ENCODE measurements around the gene HLCS.
A peak's percentile ranks its signal among the peaks of the same experiment; 100 is the strongest.

HLCS gene

GRCh38 chr21:36776981-36777617 lies 189.4 kb downstream of the HLCS start:
- DNase-seq (ENCODE audit: low spot score), result no peak

GRCh38 chr21:36773995-36774394 lies 192.5 kb downstream of the HLCS start:
- DNase-seq (ENCODE audit: low spot score), result no peak

- peak; percentile 18 for DNase-seq (ENCODE audit: low spot score)
Measured at GRCh38 chr21:36773117-36773516, 193.4 kb downstream of the HLCS start.

- DNase-seq (ENCODE audit: low spot score), result no peak
Measured at GRCh38 chr21:36769051-36769839, 197.2 kb downstream of the HLCS start.

- no peak for DNase-seq (ENCODE audit: low spot score)
Measured at GRCh38 chr21:36768496-36768895, 198.0 kb downstream of the HLCS start.

- DNase-seq (ENCODE audit: low spot score), result no peak
Measured at GRCh38 chr21:36767096-36767495, 199.4 kb downstream of the HLCS start.

GRCh38 chr21:36766511-36766910 lies 200.0 kb downstream of the HLCS start:
- no peak for DNase-seq (ENCODE audit: low spot score)

GRCh38 chr21:36765229-36765628 lies 201.2 kb downstream of the HLCS start:
- DNase-seq (ENCODE audit: low spot score), result no peak

- DNase-seq (ENCODE audit: low spot score), result no peak
Measured at GRCh38 chr21:36763305-36763704, 203.2 kb downstream of the HLCS start.

GRCh38 chr21:36762642-36763041 lies 203.8 kb downstream of the HLCS start:
- no peak for DNase-seq (ENCODE audit: low spot score)

- no peak for DNase-seq (ENCODE audit: low spot score)
Measured at GRCh38 chr21:36761685-36762084, 204.8 kb downstream of the HLCS start.

- DNase-seq (ENCODE audit: low spot score), result no peak
Measured at GRCh38 chr21:36759348-36760083, 207.0 kb downstream of the HLCS start.

GRCh38 chr21:36757196-36757595 lies 209.3 kb downstream of the HLCS start:
- DNase-seq (ENCODE audit: low spot score), result no peak

- peak; percentile 60 for DNase-seq (ENCODE audit: low spot score)
Measured at GRCh38 chr21:36756527-36756926, 209.9 kb downstream of the HLCS start.

- no peak for DNase-seq (ENCODE audit: low spot score)
Measured at GRCh38 chr21:36754241-36754898, 212.1 kb downstream of the HLCS start.

GRCh38 chr21:36753556-36753955 lies 212.9 kb downstream of the HLCS start:
- peak; percentile 37 for DNase-seq (ENCODE audit: low spot score)

- DNase-seq (ENCODE audit: low spot score), result no peak
Measured at GRCh38 chr21:36751383-36751782, 215.1 kb downstream of the HLCS start.

- DNase-seq (ENCODE audit: low spot score), result no peak
Measured at GRCh38 chr21:36750576-36750959, 215.9 kb downstream of the HLCS start.

- DNase-seq (ENCODE audit: low spot score), result no peak
Measured at GRCh38 chr21:36749935-36750575, 216.4 kb downstream of the HLCS start.

- DNase-seq (ENCODE audit: low spot score), result peak; percentile 44
Measured at GRCh38 chr21:36747815-36748383, 218.6 kb downstream of the HLCS start.

- DNase-seq (ENCODE audit: low spot score), result no peak
Measured at GRCh38 chr21:36747041-36747814, 219.2 kb downstream of the HLCS start.

Measured in hepatic stellate cell (primary cell).